GM12864 (cell line): Measurements from ENCODE around the gene COPE.

ENCODE experiments used
- DNase-seq: peaks from one replicate; pipeline ENCODE4 v3.0.0-alpha.2; 2011; ENCODE audit warnings: low read depth
- H3K4me3 ChIP-seq: 2 replicates; pipeline ENCODE4 v1.5.1; 2011; ENCODE audit warnings: mild to moderate bottlenecking, low read depth, low read length, control low read depth
- CTCF ChIP-seq: IDR thresholded peaks from 2 replicates; pipeline ENCODE4 v1.5.1; 2011; ENCODE audit warnings: low read depth, mild to moderate bottlenecking, moderate library complexity, low read length, control low read depth, inconsistent platforms; ENCODE audit errors: missing control alignments

Gene COPE

GRCh38 chr19:18915639-18916038 is 3.5 kb downstream of the COPE start:
- no peak for DNase-seq
- peak; percentile 45 for TF ChIP-seq CTCF
- H3K4me3 ChIP-seq, result no peak overlapping the region

GRCh38 chr19:18913466-18913865 is 5.7 kb downstream of the COPE start:
- H3K4me3 ChIP-seq, result no peak overlapping the region
- no peak for TF ChIP-seq CTCF
- DNase-seq, result no peak

- no peak for TF ChIP-seq CTCF
- no peak overlapping the region for H3K4me3 ChIP-seq
- no peak for DNase-seq
These were observed 6.3 kb downstream of the COPE start for GRCh38 chr19:18912933-18913332.

GRCh38 chr19:18910801-18911436 is 8.3 kb downstream of the COPE start:
- no peak for TF ChIP-seq CTCF

GRCh38 chr19:18910010-18910409 is 9.2 kb downstream of the COPE start:
- DNase-seq, result no peak
- no peak for TF ChIP-seq CTCF
- H3K4me3 ChIP-seq, result no peak overlapping the region

More at GRCh38 chr19:18910801-18911436, 8.3 kb downstream of the COPE start:
- no peak for DNase-seq
- H3K4me3 ChIP-seq, result no peak overlapping the region

GRCh38 chr19:18908917-18909619 is 10.1 kb downstream of the COPE start:
- H3K4me3 ChIP-seq, result no peak overlapping the region
- no peak for DNase-seq
- TF ChIP-seq CTCF, result no peak
